Measurements from ENCODE around the gene PEX1. TPM values are rescaled to one million over a fixed set of nuclear protein-coding genes. Genes with fewer than 3 reads are reported as not detected.
"Not testable (repeated sequence)": the region's sequence is repeated elsewhere in the genome, so short reads cannot be mapped to it uniquely, and the experiment has no call there.

PEX1 gene
- total and polyA plus RNA-seq, 8 donors: 12.4 to 53.9 (median 42.6) TPM

GRCh38 chr7:92456236-92456635 is 72.1 kb downstream of the PEX1 start:
- Histone ChIP-seq H3K27ac (no peak overlapping the region), H3K36me3 (peaks cover 0 to 77% of the 10 kb centered on the region in 2 donors), H3K4me1 (peaks cover 0 to under 1% of the 10 kb centered on the region in 2 donors), H3K4me3 (no peak overlapping the region), H3K9me3 (no peaks in the 10 kb centered on the region), H3K27me3 (no peaks in the 10 kb centered on the region)
- no peak for DNase-seq
- no peak for ATAC-seq
- no peak for TF ChIP-seq CTCF (IDR thresholded peaks at IDR 0.05)
- intact Hi-C loops (cut with DNase I): no loop called here

GRCh38 chr7:92451645-92452044 is 76.7 kb downstream of the PEX1 start:
- H3K9me3 ChIP-seq: no peaks in the 10 kb centered on the region
- ATAC-seq: no peak
- no peak for TF ChIP-seq CTCF (IDR thresholded peaks at IDR 0.05)
- no peak overlapping the region for H3K4me3 ChIP-seq
- no peak overlapping the region for H3K27ac ChIP-seq
- H3K4me1 ChIP-seq: peaks cover 0 to 17% of the 10 kb centered on the region in 2 donors
- intact Hi-C loops (cut with DNase I): no loop called here
- DNase-seq: no peak
- H3K36me3 ChIP-seq: peaks cover 0 to 71% of the 10 kb centered on the region in 2 donors
- H3K27me3 ChIP-seq: no peaks in the 10 kb centered on the region

DNA sequence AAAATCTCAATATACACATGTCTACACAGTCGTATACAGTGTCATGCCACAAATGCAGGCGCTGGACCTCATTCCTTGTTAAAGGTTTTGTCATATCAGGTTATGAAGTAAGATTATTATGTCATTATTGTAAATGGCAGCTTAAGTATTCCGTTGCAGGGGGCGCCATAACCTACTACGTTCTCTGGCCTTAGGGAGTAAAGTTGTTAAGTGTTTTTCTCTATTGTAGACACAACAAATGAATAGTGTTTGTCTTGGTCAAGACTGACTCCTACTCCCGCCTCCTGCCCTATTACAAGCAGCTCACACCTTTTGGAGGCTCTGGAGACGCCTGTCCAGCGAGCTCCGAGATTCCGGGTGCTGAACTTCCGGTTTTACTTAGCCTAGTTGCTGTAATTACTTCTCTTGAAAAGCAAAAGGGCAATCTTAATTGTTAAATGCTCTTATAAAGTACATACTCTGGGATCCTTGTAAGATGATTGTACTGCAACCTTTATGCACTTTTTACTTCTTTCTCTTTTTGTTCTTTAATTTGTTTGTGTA is 80.0 kb downstream of the PEX1 start:
- Histone ChIP-seq H3K9me3 (no peaks in the 10 kb centered on the region), H3K36me3 (peaks cover 0 to 37% of the 10 kb centered on the region in 2 donors), H3K27me3 (no peaks in the 10 kb centered on the region), H3K4me1 (peaks cover 0 to 18% of the 10 kb centered on the region in 2 donors), H3K27ac (peak overlapping the region; percentile 96 to 98), H3K4me3 (peak overlapping the region; percentile 91 to 99)
- DNase-seq (peak in 3 of 4 donors; percentile 64 to 67 (median 64)), ATAC-seq (peak; percentile 76)
- TF ChIP-seq CTCF (IDR thresholded peaks at IDR 0.05): peak in 1 of 2 donors; percentile 24
- intact Hi-C loops (cut with DNase I): loop anchor here in 1 of 2 donors (10.0 kb wide), 1 partner anchor 563 kb away; the partner anchor contains the start of gene MTERF1

- Histone ChIP-seq H3K36me3 (peaks cover 0 to 30% of the 10 kb centered on the region in 2 donors), H3K4me3 (peak within 1 kb of the TSS; percentile 91 to 99), H3K4me1 (peaks cover 0 to 18% of the 10 kb centered on the region in 2 donors), H3K27ac (peak within 1 kb of the TSS; percentile 96 to 98), H3K9me3 (no peaks in the 10 kb centered on the region), H3K27me3 (no peaks in the 10 kb centered on the region)
- intact Hi-C loops (cut with DNase I): loop anchor here in 1 of 2 donors (10.0 kb wide), 1 partner anchor 563 kb away; the partner anchor contains the start of gene MTERF1
- ATAC-seq (peak; percentile 98), DNase-seq (peak; percentile 88 to 97 (median 95))
- peak; percentile 94 for TF ChIP-seq CTCF (IDR thresholded peaks at IDR 0.05)
Observed at GRCh38 chr7:92447345-92448204, 80.7 kb downstream of the PEX1 start, which contains the start of gene GATAD1. Gene GATAD1, plus strand, starts transcription at chr7:92447482. Its CDS starts 248 bp downstream, at chr7:92447730.

DNA sequence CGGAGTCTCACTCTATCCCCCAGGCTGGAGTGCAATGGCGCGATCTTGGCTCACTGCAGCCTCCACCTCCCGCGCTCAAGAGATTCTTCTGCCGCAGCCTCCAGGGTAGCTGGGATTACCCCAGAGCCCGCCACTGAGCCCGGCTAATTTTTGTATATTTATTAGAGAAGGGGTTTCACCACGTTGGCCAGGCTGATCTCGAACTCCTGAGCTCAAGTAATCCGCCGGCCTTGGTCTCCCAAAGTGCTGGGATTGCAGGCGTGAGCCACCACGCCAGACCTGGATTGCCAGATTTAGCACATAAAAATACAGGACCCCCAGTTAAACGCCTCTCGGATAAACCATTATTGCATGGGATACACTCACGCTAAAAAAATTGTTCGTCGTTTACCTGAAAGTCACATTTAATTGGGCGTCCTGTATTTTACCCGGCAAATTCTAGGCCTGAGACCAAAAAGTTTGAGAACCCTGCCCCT is 81.4 kb downstream of the PEX1 start:
- ATAC-seq: no peak
- Histone ChIP-seq H3K9me3 (no peaks in the 10 kb centered on the region), H3K4me3 (peak overlapping the region; percentile 91 to 99), H3K36me3 (peaks cover 0 to 23% of the 10 kb centered on the region in 2 donors), H3K27me3 (no peaks in the 10 kb centered on the region), H3K27ac (peak overlapping the region; percentile 96 to 98), H3K4me1 (peaks cover 0 to 18% of the 10 kb centered on the region in 2 donors)
- intact Hi-C loops (cut with DNase I): loop anchor here in 1 of 2 donors (10.0 kb wide), 1 partner anchor 562 kb away; the partner anchor contains the start of gene MTERF1
- TF ChIP-seq CTCF (IDR thresholded peaks at IDR 0.05): no peak
- DNase-seq: no peak

DNA sequence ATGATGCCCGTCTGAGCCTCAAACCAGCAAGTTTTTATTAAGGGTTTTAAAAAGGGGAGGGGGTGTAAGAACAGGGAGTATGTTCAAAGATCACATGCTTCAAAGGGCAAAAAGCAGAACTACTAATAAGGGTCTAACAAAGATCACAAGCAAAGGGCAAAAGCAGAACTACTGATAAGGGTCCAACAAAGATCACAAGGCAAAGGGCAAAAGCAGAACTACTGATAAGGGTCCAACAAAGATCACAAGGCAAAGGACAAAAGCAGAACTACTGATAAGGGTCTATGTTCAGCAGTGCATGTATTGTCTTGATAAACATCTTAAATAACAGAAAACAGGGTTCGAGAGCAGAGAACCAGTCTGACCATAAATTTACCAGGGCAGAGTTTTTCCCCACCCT is 85.6 kb downstream of the PEX1 start:
- ATAC-seq, H3K27ac ChIP-seq, DNase-seq: not testable (repeated sequence)

More for the DNA sequence above, 85.6 kb downstream of the PEX1 start:
- intact Hi-C loops (cut with DNase I): loop anchor here in 1 of 2 donors (10.0 kb wide), 1 partner anchor 558 kb away; the partner anchor contains the start of gene MTERF1
- H3K4me1 ChIP-seq, H3K27me3 ChIP-seq, H3K9me3 ChIP-seq, H3K4me3 ChIP-seq, H3K36me3 ChIP-seq: not testable (repeated sequence)
